SK-N-SH (cell line): ENCODE data around the gene TGM5. TPM values are rescaled to one million over a fixed set of nuclear protein-coding genes. Genes with fewer than 3 reads are reported as not detected.

Source experiments
- CTCF ChIA-PET: fragments of 300-600, 350-600 bp; formaldehyde crosslinking; extraction: SDS; loops from one replicate; lab custom pipeline; 2021; lab: Yijun Ruan, JAX
- POLR2A ChIA-PET: fragments of 350-600 bp; sonication (Branson Sonifier 250); formaldehyde crosslinking; extraction: SDS; loops from one replicate; lab custom pipeline; 2020; ENCODE audit warnings: antibody characterized with exemption, inconsistent platforms; lab: Yijun Ruan, JAX
- DNase-seq: peaks from one replicate; pipeline ENCODE4 v3.0.0; 2012
- H2AFZ ChIP-seq: fragments of 200-600 bp; sonication (generic); 2 replicates; pipeline ENCODE4 v1.8.1; 2016; ENCODE audit warnings: antibody characterized with exemption, mild to moderate bottlenecking, low read depth
- H3F3A ChIP-seq: fragments of 200-600 bp; sonication (generic); replicated peaks from 2 replicates; pipeline ENCODE3; 2016; ENCODE audit warnings: antibody characterized with exemption, mild to moderate bottlenecking; ENCODE audit not compliant: insufficient read depth
- H3K27ac ChIP-seq, 2 experiments: fragments of 200-500 bp in 1 of 2; fragments of 200-600 bp in 1 of 2; sonication (Bioruptor generic) in 1 of 2; sonication (generic), shearing (Covaris generic) in 1 of 2; 2 replicates each; pipeline versions ENCODE4 v1.5.1 to v1.6.1; 2014 to 2016; ENCODE audit warnings: low read depth in 2 of 2, inconsistent platforms in 1 of 2, low read length in 1 of 2, mild to moderate bottlenecking in 1 of 2, mixed read lengths in 1 of 2
- H3K27me3 ChIP-seq: fragments of 200-600 bp; sonication (generic), shearing (Covaris generic); 2 replicates; pipeline ENCODE4 v1.6.1; 2016; ENCODE audit warnings: mixed run types; ENCODE audit not compliant: insufficient read depth
- H3K36me3 ChIP-seq, 2 experiments: fragments of 200-500 bp in 1 of 2; fragments of 200-600 bp in 1 of 2; sonication (Bioruptor generic) in 1 of 2; sonication (generic) in 1 of 2; replicated peaks in 1 of 2; 2 replicates each; pipeline versions ENCODE3 to v1.5.1; 2014 to 2016; ENCODE audit warnings: low read length in 1 of 2, mild to moderate bottlenecking in 1 of 2; ENCODE audit not compliant: insufficient read depth in 2 of 2, control insufficient read depth in 1 of 2
- H3K4me1 ChIP-seq, 2 experiments: fragments of 200-500 bp in 1 of 2; fragments of 200-600 bp in 1 of 2; sonication (Bioruptor generic) in 1 of 2; sonication (generic), shearing (Covaris generic) in 1 of 2; 2 replicates each; pipeline versions ENCODE4 v1.5.1 to v1.6.1; 2014 to 2016; ENCODE audit warnings: low read depth in 1 of 2, low read length in 1 of 2, mixed run types in 1 of 2; ENCODE audit not compliant: insufficient read depth in 2 of 2, control insufficient read depth in 1 of 2
- H3K4me2 ChIP-seq: fragments of 200-600 bp; sonication (generic), shearing (Covaris generic); 2 replicates; pipeline ENCODE4 v1.6.1; 2017; ENCODE audit warnings: mixed run types
- H3K4me3 ChIP-seq, 2 experiments: fragments of 200-500 bp in 1 of 2; fragments of 200-600 bp in 1 of 2; sonication (Bioruptor generic) in 1 of 2; sonication (generic), shearing (Covaris generic) in 1 of 2; 2 replicates each; pipeline versions ENCODE4 v1.5.1 to v1.8.1; 2014 to 2016; ENCODE audit warnings: low read depth in 2 of 2, inconsistent platforms in 1 of 2, low read length in 1 of 2, mild to moderate bottlenecking in 1 of 2, mixed read lengths in 1 of 2, moderate library complexity in 1 of 2
- H3K79me2 ChIP-seq: fragments of 200-600 bp; sonication (generic); 2 replicates; pipeline ENCODE4 v1.8.1; 2017; ENCODE audit warnings: mild to moderate bottlenecking; ENCODE audit not compliant: insufficient read depth
- H3K9ac ChIP-seq: fragments of 200-600 bp; sonication (generic); 2 replicates; pipeline ENCODE4 v1.6.1; 2017; ENCODE audit warnings: mixed run types
- H3K9me2 ChIP-seq: fragments of 200-600 bp; sonication (generic); 2 replicates; pipeline ENCODE4 v1.6.1; 2017; ENCODE audit warnings: mixed run types
- H3K9me3 ChIP-seq: fragments of 200-600 bp; sonication (generic); 2 replicates; pipeline ENCODE4 v1.6.1; 2017; ENCODE audit warnings: mixed run types, mild to moderate bottlenecking, moderate library complexity
- H4K20me1 ChIP-seq: fragments of 200-600 bp; sonication (generic); 2 replicates; pipeline ENCODE4 v1.6.1; 2017; ENCODE audit warnings: mild to moderate bottlenecking, mixed run types; ENCODE audit not compliant: insufficient read depth
- ELF1 ChIP-seq: IDR thresholded peaks from 2 replicates; pipeline ENCODE4 v1.4.0; 2012
- EZH2phosphoT487 ChIP-seq: fragments of 200-600 bp; sonication (generic); IDR thresholded peaks from 2 replicates; pipeline ENCODE4 v1.6.1; 2017; ENCODE audit warnings: low read depth, mixed run types, mild to moderate bottlenecking, antibody characterized with exemption, moderate library complexity, borderline replicate concordance
- FOSL2 ChIP-seq: IDR thresholded peaks from 2 replicates; pipeline ENCODE4 v1.4.0; 2012; ENCODE audit warnings: low read depth, mild to moderate bottlenecking, moderate library complexity, borderline replicate concordance
- FOXJ3 ChIP-seq: sonication (generic); formaldehyde crosslinking; IDR thresholded peaks from 2 replicates; pipeline ENCODE4 v1.5.1; 2020; ENCODE audit warnings: mild to moderate bottlenecking, missing genetic modification reagents
- GABPA ChIP-seq: IDR thresholded peaks from 2 replicates; pipeline ENCODE4 v1.4.0; 2012; ENCODE audit warnings: low read depth, mild to moderate bottlenecking
- GATA2 ChIP-seq: sonication (generic); formaldehyde crosslinking; IDR thresholded peaks from 2 replicates; pipeline ENCODE4 v1.5.0; 2020; ENCODE audit warnings: mild to moderate bottlenecking, missing genetic modification reagents
- JUND ChIP-seq: IDR thresholded peaks from 2 replicates; pipeline ENCODE4 v1.4.0; 2012
- NFIC ChIP-seq: IDR thresholded peaks from 2 replicates; pipeline ENCODE4 v1.4.0; 2012; ENCODE audit warnings: borderline replicate concordance
- NRF1 ChIP-seq: IDR thresholded peaks from 2 replicates; pipeline ENCODE4 v1.6.1; 2012; ENCODE audit warnings: low read depth, mild to moderate bottlenecking, low read length
- POLR2AphosphoS5 ChIP-seq: IDR thresholded peaks from 2 replicates; pipeline ENCODE4 v1.6.1; 2012; ENCODE audit warnings: low read depth, low read length
- RCOR1 ChIP-seq: fragments of 150-350 bp; IDR thresholded peaks from 2 replicates; pipeline ENCODE4 v1.6.1; 2017; ENCODE audit warnings: antibody characterized with exemption, low read length
- RXRA ChIP-seq: IDR thresholded peaks from 2 replicates; pipeline ENCODE4 v1.4.0; 2012; ENCODE audit warnings: low read depth, mild to moderate bottlenecking, borderline replicate concordance
- TAF1 ChIP-seq: IDR thresholded peaks from 2 replicates; pipeline ENCODE4 v1.6.1; 2012; ENCODE audit warnings: low read depth, mild to moderate bottlenecking, low read length, moderate library complexity, borderline replicate concordance
- TCF12 ChIP-seq: IDR thresholded peaks from 2 replicates; pipeline ENCODE4 v1.4.0; 2012
- TEAD4 ChIP-seq: IDR thresholded peaks from 2 replicates; pipeline ENCODE4 v1.4.0; 2012; ENCODE audit warnings: mild to moderate bottlenecking, borderline replicate concordance; ENCODE audit not compliant: insufficient read depth
- YY1 ChIP-seq: IDR thresholded peaks from 2 replicates; pipeline ENCODE4 v1.4.0; 2012; ENCODE audit warnings: low read depth, mild to moderate bottlenecking
- WGBS: methylation state at CpG from one replicate; pipeline ENCODE4 v1.1.6; 2017; ENCODE audit warnings: low lambda C conversion rate; 5-methylcytosine and 5-hydroxymethylcytosine counted together
- polyA plus RNA-seq, 3 experiments: library from polyadenylated mRNA; depleted of rRNA; stranded (reverse); fragments of >200 nt; gene quantifications; 2 replicates each; pipeline ENCODE4 v1.2.3, GENCODE V29; 2012
- TF ChIP-seq, protein P1 (sequence below): fragments of 150-350 bp; IDR thresholded peaks from 2 replicates; pipeline ENCODE4 v1.6.1; 2017; ENCODE audit warnings: antibody characterized with exemption, low read length, low read depth, borderline replicate concordance
- TF ChIP-seq, protein P2 (sequence below): fragments of 150-350 bp; IDR thresholded peaks from 2 replicates; pipeline ENCODE4 v1.6.1; 2016; ENCODE audit warnings: mild to moderate bottlenecking, low read depth, low read length
- TF ChIP-seq, protein P3 (sequence below): IDR thresholded peaks from 2 replicates; pipeline ENCODE4; 2012

The TGM5 gene
- polyA plus RNA-seq, 1 of the 3 experiments (the other 2 are of a cell fraction) = not detected

DNA sequence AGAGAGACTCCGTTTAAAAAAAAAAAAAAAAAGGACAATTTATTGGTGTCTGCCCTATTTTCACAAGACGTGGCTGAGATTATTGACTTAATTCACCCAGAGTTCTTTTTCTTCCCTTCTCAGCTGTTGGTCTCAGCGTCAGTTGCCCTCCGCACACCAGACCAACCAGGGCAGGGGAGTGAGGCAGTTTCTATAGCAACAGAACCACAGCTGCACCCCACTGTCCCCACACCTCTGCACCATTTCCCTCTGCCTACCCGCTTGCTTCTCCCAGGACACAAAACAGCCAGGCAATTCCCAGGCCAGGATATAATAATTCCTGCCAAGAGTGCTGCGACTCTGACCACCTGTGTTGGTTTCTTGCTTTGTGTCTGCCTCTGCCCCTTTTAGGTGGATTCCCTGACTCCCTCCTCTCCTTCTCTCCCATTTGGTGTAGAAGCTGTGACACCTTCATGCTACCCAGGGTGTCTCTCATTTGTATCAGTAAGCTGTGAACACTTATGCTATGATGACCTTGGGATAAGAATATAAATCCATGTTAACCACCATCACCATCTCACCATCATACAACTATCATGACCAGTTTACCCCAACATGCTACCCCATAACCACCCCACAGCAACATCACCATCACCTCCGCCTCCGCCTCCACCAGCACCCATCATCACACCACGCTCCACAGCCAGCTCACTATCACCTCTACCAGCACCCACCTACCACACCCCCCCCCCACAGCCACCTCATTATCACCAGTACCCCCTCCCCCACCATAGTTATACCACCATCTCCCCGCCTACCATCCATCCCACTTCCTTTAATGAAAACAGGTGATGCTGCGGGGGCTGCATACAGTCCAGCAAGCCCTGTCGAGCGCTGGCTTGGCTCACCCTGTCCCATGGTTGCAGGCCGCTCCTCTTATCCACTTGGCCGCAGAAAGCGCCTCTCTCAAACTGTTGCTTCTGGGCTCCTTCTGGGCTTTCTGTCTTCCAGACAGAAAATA, 46.5 kb downstream of the TGM5 start:
- Histone ChIP-seq H3K79me2 (no peaks in the 10 kb centered on the region), H3K9me3 (no peaks in the 10 kb centered on the region), H3K9me2 (no peaks in the 10 kb centered on the region), H3F3A (no peaks in the 10 kb centered on the region), H3K27me3 (peaks cover 8% of the 10 kb centered on the region; the same call in 1 of the 2 replicates), H3K4me1 (peaks cover 0 to 15% of the 10 kb centered on the region in 2 experiments; a peak in 1 of 4 replicates), H3K27ac (no peak overlapping the region), H4K20me1 (no peaks in the 10 kb centered on the region), H3K36me3 (no peaks in the 10 kb centered on the region), H2AFZ (no peak overlapping the region), H3K9ac (no peak overlapping the region), H3K4me2 (no peak overlapping the region), H3K4me3 (no peak overlapping the region)
- TF ChIP-seq EZH2phosphoT487 (no peak), POLR2AphosphoS5 (no peak), YY1 (no peak), NFIC (no peak), ELF1 (no peak), FOSL2 (no peak), RXRA (no peak), JUND (no peak), RCOR1 (no peak), TCF12 (no peak), GATA2 (CRISPR knock-in tag) (no peak), TAF1 (no peak), GABPA (no peak), NRF1 (no peak), TEAD4 (no peak), FOXJ3 (CRISPR knock-in tag) (no peak)
- TF ChIP-seq, protein P1, sequence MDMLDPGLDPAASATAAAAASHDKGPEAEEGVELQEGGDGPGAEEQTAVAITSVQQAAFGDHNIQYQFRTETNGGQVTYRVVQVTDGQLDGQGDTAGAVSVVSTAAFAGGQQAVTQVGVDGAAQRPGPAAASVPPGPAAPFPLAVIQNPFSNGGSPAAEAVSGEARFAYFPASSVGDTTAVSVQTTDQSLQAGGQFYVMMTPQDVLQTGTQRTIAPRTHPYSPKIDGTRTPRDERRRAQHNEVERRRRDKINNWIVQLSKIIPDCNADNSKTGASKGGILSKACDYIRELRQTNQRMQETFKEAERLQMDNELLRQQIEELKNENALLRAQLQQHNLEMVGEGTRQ = no peak
- TF ChIP-seq, protein P2, sequence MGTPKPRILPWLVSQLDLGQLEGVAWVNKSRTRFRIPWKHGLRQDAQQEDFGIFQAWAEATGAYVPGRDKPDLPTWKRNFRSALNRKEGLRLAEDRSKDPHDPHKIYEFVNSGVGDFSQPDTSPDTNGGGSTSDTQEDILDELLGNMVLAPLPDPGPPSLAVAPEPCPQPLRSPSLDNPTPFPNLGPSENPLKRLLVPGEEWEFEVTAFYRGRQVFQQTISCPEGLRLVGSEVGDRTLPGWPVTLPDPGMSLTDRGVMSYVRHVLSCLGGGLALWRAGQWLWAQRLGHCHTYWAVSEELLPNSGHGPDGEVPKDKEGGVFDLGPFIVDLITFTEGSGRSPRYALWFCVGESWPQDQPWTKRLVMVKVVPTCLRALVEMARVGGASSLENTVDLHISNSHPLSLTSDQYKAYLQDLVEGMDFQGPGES = no peak
- TF ChIP-seq, protein P3, sequence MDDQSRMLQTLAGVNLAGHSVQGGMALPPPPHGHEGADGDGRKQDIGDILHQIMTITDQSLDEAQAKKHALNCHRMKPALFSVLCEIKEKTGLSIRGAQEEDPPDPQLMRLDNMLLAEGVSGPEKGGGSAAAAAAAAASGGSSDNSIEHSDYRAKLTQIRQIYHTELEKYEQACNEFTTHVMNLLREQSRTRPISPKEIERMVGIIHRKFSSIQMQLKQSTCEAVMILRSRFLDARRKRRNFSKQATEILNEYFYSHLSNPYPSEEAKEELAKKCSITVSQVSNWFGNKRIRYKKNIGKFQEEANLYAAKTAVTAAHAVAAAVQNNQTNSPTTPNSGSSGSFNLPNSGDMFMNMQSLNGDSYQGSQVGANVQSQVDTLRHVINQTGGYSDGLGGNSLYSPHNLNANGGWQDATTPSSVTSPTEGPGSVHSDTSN = no peak
- DNase-seq = no peak
- CTCF ChIA-PET = interaction anchor here (0.6 to 11.9 kb wide), 2 partner anchors 9 to 65 kb away, joined by 3 to 70 read pairs; no protein-coding TSS in a partner anchor
- WGBS = 81% methylated on average over 16 of the region's 16 CpGs
- POLR2A ChIA-PET = no interaction called here
